H1 (cell line): ENCODE measurements around the gene ARID1B. TPM values are rescaled to one million over a fixed set of nuclear protein-coding genes. Genes with fewer than 3 reads are reported as not detected.

Source experiments
- SUZ12 ChIP-seq: fragments of 200-600 bp; sonication (generic); IDR thresholded peaks from 2 replicates; pipeline ENCODE4 v1.6.1; 2012; ENCODE audit warnings: mild to moderate bottlenecking, inconsistent platforms, low read length, moderate library complexity, mixed read lengths
- polyA plus RNA-seq, 7 experiments: library from polyadenylated mRNA; depleted of rRNA in 3 of 7; stranded (reverse) in 5 of 7; unstranded in 2 of 7; fragments of >200 nt in 5 of 7; fragments of 200-250 nt in 2 of 7; gene quantifications; 1 replicate in 5 of 7; 2 replicates in 1 of 7; 4 replicates in 1 of 7; pipeline versions ENCODE4 v1.2.1 to v1.2.3, GENCODE V29; 2011 to 2013; ENCODE audit warnings: missing spikeins in 2 of 7, mixed read lengths in 2 of 7
- total RNA-seq: library from RNA; stranded (reverse); fragmentation: NEBNext Ultra II Directional; extraction: Animal tissue kit (Norgen Biotek cat#: 25700); gene quantifications from 2 replicates; pipeline ENCODE4 v1.2.1, GENCODE V29; 2021

Gene ARID1B
- total and polyA plus RNA-seq, 2 of the 8 experiments (the other 6 are each of a cell fraction or from before 2014, with no cell fraction given) = 24.3 to 70.3 TPM

- TF ChIP-seq SUZ12 = no peak
- TF ChIP-seq, all 59 proteins: peak for 0
These were observed 45.8 kb upstream of the ARID1B start (continued) for GRCh38 chr6:156731396-156731795.
